HepG2 (cell line): ENCODE results near the gene KRT1. TPM values are rescaled to one million over a fixed set of nuclear protein-coding genes. Genes with fewer than 3 reads are reported as not detected.

Experiments used
- ATF4 ChIP-seq, 2 experiments: fragments of 450-650 bp in 1 of 2; sonication (generic) in 1 of 2; formaldehyde crosslinking; IDR thresholded peaks; 2 replicates each; pipeline versions ENCODE4 v1.5.0 to v1.8.0; 2020 to 2022; ENCODE audit warnings: mild to moderate bottlenecking in 1 of 2, missing genetic modification reagents in 1 of 2
- RXRB ChIP-seq: IDR thresholded peaks from 2 replicates; pipeline ENCODE4 v1.6.1; 2016; ENCODE audit warnings: borderline replicate concordance, missing genetic modification reagents, missing compliant biosample characterization
- SALL1 ChIP-seq: sonication (generic); formaldehyde crosslinking; IDR thresholded peaks from 2 replicates; pipeline ENCODE4 v1.8.0; 2022; ENCODE audit warnings: mild to moderate bottlenecking, missing genetic modification reagents
- STAG1 ChIP-seq: sonication (generic); formaldehyde crosslinking; IDR thresholded peaks from 2 replicates; pipeline ENCODE4 v1.4.0; 2020; ENCODE audit warnings: missing genetic modification reagents
- ZNF263 ChIP-seq: sonication (generic); formaldehyde crosslinking; IDR thresholded peaks from 2 replicates; pipeline ENCODE4 v1.4.0; 2020; ENCODE audit warnings: missing genetic modification reagents
- ZNF572 ChIP-seq: sonication (generic); formaldehyde crosslinking; IDR thresholded peaks from 2 replicates; pipeline ENCODE4 v1.5.1; 2020; ENCODE audit warnings: mild to moderate bottlenecking, missing genetic modification reagents
- polyA plus RNA-seq, 8 experiments: library from polyadenylated mRNA; depleted of rRNA in 3 of 8; stranded (reverse) in 7 of 8; unstranded in 1 of 8; fragments of >200 nt; fragmentation: Illumina TruSeq in 4 of 8; extraction: Trizol in 4 of 8; gene quantifications; 2 replicates each; pipeline versions ENCODE4 v1.2.1 to v1.2.3, GENCODE V29; 2011 to 2016; ENCODE audit warnings: low read depth in 4 of 8, missing spikeins in 1 of 8, mixed read lengths in 1 of 8; ENCODE audit not compliant: insufficient read depth in 1 of 8
- total RNA-seq, 5 experiments: library from RNA; depleted of rRNA; stranded (reverse); fragments of >200 nt; fragmentation: Illumina TruSeq; extraction: Trizol; gene quantifications; 2 replicates each; pipeline ENCODE4 v1.2.3, GENCODE V29; 2016; ENCODE audit warnings: low read depth in 1 of 5
- TF ChIP-seq, protein P1 (sequence below): sonication (generic); formaldehyde crosslinking; IDR thresholded peaks from 2 replicates; pipeline ENCODE4 v1.5.0; 2020; ENCODE audit warnings: mild to moderate bottlenecking, missing genetic modification reagents, borderline replicate concordance

The KRT1 gene
- total and polyA plus RNA-seq, 2 of the 13 experiments (the other 11 are each of a cell fraction or from before 2014, with no cell fraction given), result not detected

- TF ChIP-seq ATF4 (CRISPR knock-in tag; IDR thresholded peaks at IDR 0.05), result no peak
- TF ChIP-seq ZNF572, result no peak
- peak; percentile 51 for TF ChIP-seq STAG1 (CRISPR knock-in tag)
- TF ChIP-seq, protein P1, sequence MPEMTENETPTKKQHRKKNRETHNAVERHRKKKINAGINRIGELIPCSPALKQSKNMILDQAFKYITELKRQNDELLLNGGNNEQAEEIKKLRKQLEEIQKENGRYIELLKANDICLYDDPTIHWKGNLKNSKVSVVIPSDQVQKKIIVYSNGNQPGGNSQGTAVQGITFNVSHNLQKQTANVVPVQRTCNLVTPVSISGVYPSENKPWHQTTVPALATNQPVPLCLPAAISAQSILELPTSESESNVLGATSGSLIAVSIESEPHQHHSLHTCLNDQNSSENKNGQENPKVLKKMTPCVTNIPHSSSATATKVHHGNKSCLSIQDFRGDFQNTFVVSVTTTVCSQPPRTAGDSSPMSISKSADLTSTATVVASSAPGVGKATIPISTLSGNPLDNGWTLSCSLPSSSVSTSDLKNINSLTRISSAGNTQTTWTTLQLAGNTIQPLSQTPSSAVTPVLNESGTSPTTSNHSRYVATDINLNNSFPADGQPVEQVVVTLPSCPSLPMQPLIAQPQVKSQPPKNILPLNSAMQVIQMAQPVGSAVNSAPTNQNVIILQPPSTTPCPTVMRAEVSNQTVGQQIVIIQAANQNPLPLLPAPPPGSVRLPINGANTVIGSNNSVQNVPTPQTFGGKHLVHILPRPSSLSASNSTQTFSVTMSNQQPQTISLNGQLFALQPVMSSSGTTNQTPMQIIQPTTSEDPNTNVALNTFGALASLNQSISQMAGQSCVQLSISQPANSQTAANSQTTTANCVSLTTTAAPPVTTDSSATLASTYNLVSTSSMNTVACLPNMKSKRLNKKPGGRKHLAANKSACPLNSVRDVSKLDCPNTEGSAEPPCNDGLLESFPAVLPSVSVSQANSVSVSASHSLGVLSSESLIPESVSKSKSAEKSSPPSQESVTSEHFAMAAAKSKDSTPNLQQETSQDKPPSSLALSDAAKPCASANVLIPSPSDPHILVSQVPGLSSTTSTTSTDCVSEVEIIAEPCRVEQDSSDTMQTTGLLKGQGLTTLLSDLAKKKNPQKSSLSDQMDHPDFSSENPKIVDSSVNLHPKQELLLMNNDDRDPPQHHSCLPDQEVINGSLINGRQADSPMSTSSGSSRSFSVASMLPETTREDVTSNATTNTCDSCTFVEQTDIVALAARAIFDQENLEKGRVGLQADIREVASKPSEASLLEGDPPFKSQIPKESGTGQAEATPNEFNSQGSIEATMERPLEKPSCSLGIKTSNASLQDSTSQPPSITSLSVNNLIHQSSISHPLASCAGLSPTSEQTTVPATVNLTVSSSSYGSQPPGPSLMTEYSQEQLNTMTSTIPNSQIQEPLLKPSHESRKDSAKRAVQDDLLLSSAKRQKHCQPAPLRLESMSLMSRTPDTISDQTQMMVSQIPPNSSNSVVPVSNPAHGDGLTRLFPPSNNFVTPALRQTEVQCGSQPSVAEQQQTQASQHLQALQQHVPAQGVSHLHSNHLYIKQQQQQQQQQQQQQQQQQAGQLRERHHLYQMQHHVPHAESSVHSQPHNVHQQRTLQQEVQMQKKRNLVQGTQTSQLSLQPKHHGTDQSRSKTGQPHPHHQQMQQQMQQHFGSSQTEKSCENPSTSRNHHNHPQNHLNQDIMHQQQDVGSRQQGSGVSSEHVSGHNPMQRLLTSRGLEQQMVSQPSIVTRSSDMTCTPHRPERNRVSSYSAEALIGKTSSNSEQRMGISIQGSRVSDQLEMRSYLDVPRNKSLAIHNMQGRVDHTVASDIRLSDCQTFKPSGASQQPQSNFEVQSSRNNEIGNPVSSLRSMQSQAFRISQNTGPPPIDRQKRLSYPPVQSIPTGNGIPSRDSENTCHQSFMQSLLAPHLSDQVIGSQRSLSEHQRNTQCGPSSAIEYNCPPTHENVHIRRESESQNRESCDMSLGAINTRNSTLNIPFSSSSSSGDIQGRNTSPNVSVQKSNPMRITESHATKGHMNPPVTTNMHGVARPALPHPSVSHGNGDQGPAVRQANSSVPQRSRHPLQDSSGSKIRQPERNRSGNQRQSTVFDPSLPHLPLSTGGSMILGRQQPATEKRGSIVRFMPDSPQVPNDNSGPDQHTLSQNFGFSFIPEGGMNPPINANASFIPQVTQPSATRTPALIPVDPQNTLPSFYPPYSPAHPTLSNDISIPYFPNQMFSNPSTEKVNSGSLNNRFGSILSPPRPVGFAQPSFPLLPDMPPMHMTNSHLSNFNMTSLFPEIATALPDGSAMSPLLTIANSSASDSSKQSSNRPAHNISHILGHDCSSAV (CRISPR knock-in tag), result no peak
- no peak for TF ChIP-seq RXRB (CRISPR knock-in tag)
- no peak for TF ChIP-seq SALL1 (CRISPR knock-in tag)
- TF ChIP-seq ZNF263 (CRISPR knock-in tag), result no peak
Observed at GRCh38 chr12:52715416-52715815, 35.2 kb upstream of the KRT1 start (continued).
